Stimulated activated CD4-positive, alpha-beta T cell treated with anti-CD3 and anti-CD28 coated beads, Interleukin-2, amount 100 ng/mL, for 24 hours (primary cell): ENCODE data around the gene PRDM16.

Source experiments
- DNase-seq, 2 donors: peaks; one replicate each; pipeline ENCODE4 v3.0.0-alpha.2; 2020

Gene PRDM16

DNA sequence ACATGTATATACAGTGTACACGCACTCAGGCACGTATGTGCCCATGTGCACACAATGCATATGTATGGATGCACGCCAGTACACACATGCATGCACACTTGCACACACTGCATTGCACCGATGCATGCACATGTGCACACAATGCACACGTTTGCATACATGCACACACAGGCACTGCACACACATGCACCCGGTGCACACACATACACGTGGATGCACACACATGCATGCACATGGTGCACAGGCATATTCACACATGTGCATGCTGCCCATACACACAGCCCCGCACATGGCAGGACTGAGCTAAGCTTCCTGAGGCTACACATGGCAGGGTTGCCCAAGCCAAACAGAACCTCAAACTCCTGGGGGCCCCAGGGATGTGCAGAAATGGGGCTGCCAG lies 405.0 kb downstream of the PRDM16 start:
- no peak for DNase-seq

GRCh38 chr1:3474421-3474820 lies 405.4 kb downstream of the PRDM16 start:
- no peak for DNase-seq

GRCh38 chr1:3475839-3476573 lies 407.0 kb downstream of the PRDM16 start:
- no peak for DNase-seq

DNA sequence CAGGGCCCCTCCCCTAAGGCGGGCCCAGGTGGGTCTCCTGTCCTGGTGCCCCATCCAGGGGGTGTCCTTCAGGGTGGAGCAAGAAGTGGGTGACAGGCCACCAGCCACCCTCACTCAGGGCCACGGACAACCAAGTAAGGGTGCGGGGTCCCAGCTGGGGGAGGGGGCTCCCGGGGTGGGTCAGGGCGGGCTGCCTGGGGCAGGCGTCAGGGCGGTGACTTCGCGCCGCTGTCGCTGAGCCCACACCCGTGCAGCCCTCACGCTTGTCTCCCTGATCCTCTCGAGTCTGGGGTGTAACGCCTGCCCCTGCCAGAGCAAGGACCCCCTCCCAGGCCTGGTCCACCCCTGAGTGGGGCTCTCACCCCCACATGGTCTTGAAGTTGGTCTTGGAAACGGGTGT lies 407.7 kb downstream of the PRDM16 start:
- DNase-seq, result no peak

DNA sequence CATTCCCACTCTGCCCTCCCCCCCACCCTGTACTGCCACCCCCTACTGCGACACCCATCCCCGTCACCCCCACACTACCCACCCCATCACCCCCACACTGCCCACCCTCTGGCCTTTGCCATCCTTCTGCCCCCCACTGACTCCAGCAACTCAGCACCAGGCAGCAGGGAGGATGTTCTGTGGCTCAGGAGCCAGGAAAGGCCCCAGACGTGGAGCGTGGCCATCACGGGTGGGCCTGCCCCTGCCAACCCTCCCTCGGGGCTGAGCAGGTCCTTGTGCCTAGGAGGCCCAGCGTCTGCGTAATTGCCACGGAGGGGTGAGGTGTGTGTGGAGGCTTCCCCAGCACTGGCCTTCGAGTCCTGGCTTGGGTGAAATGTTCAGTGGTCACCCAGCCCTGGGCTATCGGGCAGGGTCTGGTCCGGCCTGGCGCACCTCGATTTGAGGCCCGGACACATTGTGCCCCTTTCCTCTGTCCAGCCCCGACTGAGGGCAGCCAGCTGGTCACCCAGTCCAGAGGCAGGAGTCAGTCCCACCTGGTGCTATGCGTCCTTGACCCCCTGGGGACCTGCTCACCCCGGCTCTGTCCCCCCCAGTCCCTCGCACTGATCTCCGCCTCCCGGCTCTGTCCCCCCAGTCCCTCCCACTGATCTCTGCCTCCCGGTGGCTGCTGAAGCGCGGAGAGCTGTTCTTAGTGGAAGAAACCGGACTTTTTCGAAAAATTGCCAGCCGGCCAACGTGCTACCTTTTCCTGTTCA lies 408.4 kb downstream of the PRDM16 start:
- no peak for DNase-seq

- DNase-seq, result no peak
Measured at GRCh38 chr1:3478187-3478586, 409.2 kb downstream of the PRDM16 start.

DNA sequence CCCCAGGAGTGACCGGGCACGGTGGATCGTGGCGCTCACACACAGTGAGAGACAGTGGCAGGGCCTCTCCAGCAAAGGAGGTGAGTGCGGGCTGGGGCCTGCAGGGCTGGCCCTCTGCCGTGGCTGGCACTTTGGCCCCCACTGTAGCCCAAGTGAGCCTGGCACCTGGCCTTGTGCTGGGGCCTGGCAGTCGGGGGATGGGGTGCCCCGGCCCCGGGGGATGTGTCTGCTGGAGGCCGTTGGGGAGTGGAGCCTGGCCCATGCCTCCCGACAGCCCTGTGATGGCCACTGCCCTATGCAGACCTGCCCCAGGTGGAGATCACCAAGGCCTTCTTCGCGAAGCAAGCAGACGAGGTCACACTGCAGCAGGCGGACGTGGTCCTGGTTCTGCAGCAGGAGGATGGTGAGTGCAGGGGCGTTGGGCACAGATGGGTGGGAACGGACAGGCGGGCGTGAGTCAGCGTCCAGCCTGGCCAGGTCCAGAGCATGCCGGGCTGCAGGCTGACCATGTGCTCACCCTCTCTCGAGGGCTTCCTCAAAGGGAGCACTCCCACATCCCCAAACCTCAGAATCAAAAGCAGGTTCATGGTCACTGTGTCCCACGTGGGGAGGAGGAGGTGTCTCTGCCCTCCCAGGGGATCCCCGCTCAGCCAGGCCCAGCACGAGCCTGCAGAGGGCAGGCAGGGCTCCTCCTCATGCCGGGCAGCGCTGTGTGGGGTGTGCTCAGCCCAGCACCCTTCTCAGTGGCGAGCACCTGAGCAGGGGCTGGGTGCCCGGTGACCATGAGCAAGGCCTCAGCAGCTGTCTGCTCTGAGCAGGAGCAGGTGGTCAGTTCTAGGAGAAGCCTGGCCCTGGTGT lies 410.7 kb downstream of the PRDM16 start:
- no peak for DNase-seq

- DNase-seq, result no peak
Measured at GRCh38 chr1:3480369-3480719, 411.3 kb downstream of the PRDM16 start.

DNA sequence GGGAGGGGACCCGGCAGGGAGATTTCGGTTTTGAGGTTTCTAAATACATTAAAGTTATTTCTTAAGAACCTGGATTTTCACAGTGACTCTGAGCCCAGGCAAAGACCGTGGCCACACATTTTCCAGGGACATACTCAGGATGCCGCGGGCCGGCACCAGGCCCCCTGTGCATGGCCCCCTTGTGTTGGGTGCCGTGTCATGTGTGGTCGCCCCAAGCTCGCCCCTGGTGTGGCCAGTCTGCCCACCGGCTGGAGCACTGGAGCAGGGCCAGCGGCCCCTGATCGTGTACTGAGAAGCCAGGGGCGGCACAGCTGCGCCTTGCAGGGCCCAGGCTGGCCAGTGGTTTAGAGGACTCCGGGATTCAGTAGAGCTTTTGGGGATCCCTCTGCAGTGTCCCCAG lies 412.0 kb downstream of the PRDM16 start:
- no peak for DNase-seq

DNA sequence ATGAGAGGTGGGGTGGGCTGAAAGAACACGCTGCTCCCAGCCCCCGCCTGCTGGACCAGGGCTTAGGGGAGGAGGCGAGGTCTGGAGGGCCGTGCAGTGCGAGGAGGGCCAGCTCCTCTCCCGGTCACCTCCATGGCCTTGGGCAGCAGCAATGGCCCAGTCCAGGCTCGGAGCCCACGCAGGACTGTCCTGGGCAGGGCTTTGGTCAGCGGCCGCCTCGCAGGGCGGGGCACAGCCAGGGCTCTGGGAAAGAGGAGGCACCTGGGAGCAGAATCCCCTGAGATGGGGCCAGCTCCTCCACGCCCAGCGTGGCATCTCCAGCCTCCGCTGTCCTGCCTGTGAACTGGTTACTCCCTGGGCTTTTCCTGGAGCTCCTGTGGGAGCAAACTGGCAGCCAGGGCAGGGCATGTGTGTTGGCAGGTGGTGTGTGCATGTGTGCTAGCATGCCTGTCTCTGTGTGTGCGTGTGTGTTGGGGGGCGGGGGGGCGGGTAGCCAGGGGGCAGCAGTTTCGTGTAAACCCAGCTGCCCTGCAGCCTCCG lies 412.9 kb downstream of the PRDM16 start:
- DNase-seq, result no peak

GRCh38 chr1:3482378-3482849 lies 413.4 kb downstream of the PRDM16 start:
- DNase-seq, result peak in 1 of 2 donors; percentile 23

GRCh38 chr1:3483380-3483779 lies 414.4 kb downstream of the PRDM16 start:
- no peak for DNase-seq

GRCh38 chr1:3483801-3484444 lies 414.9 kb downstream of the PRDM16 start:
- peak; percentile 58 to 62 for DNase-seq

DNA sequence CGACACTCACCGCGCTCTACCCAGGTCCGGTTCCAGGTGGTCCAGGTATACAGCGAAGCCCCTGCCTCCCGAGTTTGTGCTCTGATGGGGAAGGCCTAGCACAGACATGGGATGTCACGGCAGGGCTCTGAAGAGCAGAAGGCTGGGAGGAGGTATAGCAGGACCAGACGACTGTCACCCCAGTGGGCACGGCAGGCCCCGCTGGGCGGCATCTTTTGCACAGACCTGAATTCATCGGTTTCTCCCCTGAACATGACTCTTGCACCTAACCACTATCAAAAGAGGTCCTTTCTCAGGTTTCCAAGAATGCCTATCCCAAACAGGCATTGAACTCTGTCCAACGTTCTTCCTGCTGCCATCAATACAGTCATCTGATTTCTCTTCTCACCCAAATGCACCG lies 416.0 kb downstream of the PRDM16 start:
- DNase-seq, result no peak
